Caco-2 (cell line): ENCODE results near the gene ERBB4. TPM values are rescaled to one million over a fixed set of nuclear protein-coding genes. Genes with fewer than 3 reads are reported as not detected.

Experiments
- BruUV-seq: library from RNA; stranded (reverse); fragments of 400-500 nt; replicated peaks from 2 replicates; lab custom pipeline; 2021; lab: Mats Ljungman, UMichigan
- CTCF ChIA-PET: fragments of 300-600 bp; sonication (Branson Sonifier 250); formaldehyde crosslinking; loops from one replicate; lab custom pipeline; 2022; ENCODE audit warnings: antibody characterized with exemption; lab: Charles Lee
- POLR2A ChIA-PET: fragments of 300-600 bp; sonication (Branson Sonifier 250); formaldehyde crosslinking; loops from one replicate; lab custom pipeline; 2022; ENCODE audit warnings: antibody characterized with exemption; lab: Charles Lee
- DNase-seq, 2 experiments: peaks; one replicate each; pipeline versions ENCODE4 v3.0.0 to v3.0.0-alpha.2; 2020 to 2022
- H3K27me3 ChIP-seq: replicated peaks from 2 replicates; pipeline ENCODE4 v1.6.0; 2011; ENCODE audit warnings: low read length; ENCODE audit not compliant: control insufficient read depth, insufficient read depth
- H3K36me3 ChIP-seq: 2 replicates; pipeline ENCODE4 v1.5.1; 2011; ENCODE audit warnings: low read length; ENCODE audit not compliant: control insufficient read depth, insufficient read depth
- H3K4me1 ChIP-seq: fragments of 250-450 bp; sonication (Bioruptor Pico); 2 replicates; pipeline ENCODE4 v1.5.1; 2020; ENCODE audit warnings: mild to moderate bottlenecking
- H3K4me3 ChIP-seq: 2 replicates; pipeline ENCODE4 v1.5.1; 2011; ENCODE audit warnings: low read depth, mild to moderate bottlenecking, control low read depth, low read length
- H3K9me3 ChIP-seq: fragments of 250-450 bp; sonication (Bioruptor Pico); 2 replicates; pipeline ENCODE4 v1.5.1; 2020; ENCODE audit warnings: mild to moderate bottlenecking, moderate library complexity
- H3K27ac Mint-ChIP-seq: one replicate; pipeline ENCODE4 v1.8.0; 2022; ENCODE audit warnings: mixed read lengths; ENCODE audit not compliant: unreplicated experiment
- H3K27me3 Mint-ChIP-seq: one replicate; pipeline ENCODE4 v1.8.0; 2022; ENCODE audit warnings: mixed read lengths; ENCODE audit not compliant: insufficient read depth, unreplicated experiment
- H3K36me3 Mint-ChIP-seq: one replicate; pipeline ENCODE4 v1.8.0; 2022; ENCODE audit warnings: mild to moderate bottlenecking, mixed read lengths; ENCODE audit not compliant: insufficient read depth, unreplicated experiment
- H3K4me1 Mint-ChIP-seq: one replicate; pipeline ENCODE4 v1.8.0; 2022; ENCODE audit warnings: low read depth, mixed read lengths; ENCODE audit not compliant: unreplicated experiment
- H3K4me3 Mint-ChIP-seq: one replicate; pipeline ENCODE4 v1.8.0; 2022; ENCODE audit warnings: mild to moderate bottlenecking, moderate library complexity, mixed read lengths; ENCODE audit not compliant: unreplicated experiment
- H3K9me3 Mint-ChIP-seq: one replicate; pipeline ENCODE4 v1.8.0; 2022; ENCODE audit warnings: mixed read lengths; ENCODE audit not compliant: unreplicated experiment
- CTCF ChIP-seq, 2 experiments: fragments of 200-600 bp in 1 of 2; IDR thresholded peaks; 1 replicate in 1 of 2; 2 replicates in 1 of 2; pipeline versions ENCODE4 v1.5.1 to v1.8.0; 2011 to 2022; ENCODE audit warnings: antibody characterized with exemption in 1 of 2, control low read depth in 1 of 2, inconsistent platforms in 1 of 2, low read depth in 1 of 2, low read length in 1 of 2, mild to moderate bottlenecking in 1 of 2, moderate library complexity in 1 of 2; ENCODE audit not compliant: insufficient read depth in 1 of 2, severe bottlenecking in 1 of 2, unreplicated experiment in 1 of 2
- intact Hi-C: fragments of 100-400 bp; cut with micrococcal nuclease; formaldehyde crosslinking; loops from one replicate; pipeline ENCODE4 v1.10.0; 2022; ENCODE audit not compliant: unreplicated experiment
- total RNA-seq: library from RNA; stranded (reverse); gene quantifications from 2 replicates; pipeline ENCODE4 v1.2.3, GENCODE V29; 2022

Gene ERBB4
- total RNA-seq, 1 experiment from 2014 or later = not detected

DNA sequence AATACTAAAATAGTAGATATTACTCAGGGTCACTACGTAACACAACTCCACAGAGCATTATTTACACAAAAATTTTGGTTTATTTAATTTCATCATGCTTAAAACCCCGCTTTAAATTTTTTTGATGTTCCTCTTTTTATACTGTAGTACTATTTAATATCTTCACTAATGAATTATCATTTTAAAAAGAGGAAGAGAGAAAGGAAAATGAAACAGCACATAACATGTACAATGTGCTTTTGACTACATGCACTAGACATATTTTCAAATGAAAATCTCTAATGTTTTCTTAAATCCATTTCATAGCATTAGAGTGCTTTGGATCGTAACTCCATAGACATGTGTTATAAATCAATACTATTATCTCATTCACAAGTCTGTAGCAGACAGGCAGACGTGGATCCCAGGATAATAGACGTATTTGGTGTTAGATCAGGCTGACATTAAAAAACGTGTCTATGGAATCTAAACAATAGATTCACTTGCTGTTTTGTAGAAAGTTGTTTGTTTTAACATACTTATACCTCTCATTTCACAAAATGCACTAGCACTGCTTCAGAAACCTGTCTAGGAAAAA lies 1085.2 kb downstream of the ERBB4 start:
- CTCF ChIA-PET = interaction anchor here (0.6 kb wide), 1 partner anchor 12 kb away, joined by 3 read pairs; no protein-coding TSS in a partner anchor
- Mint-ChIP-seq H3K4me1 (no peaks in the 10 kb centered on the region), H3K27me3 (peaks cover 3% of the 10 kb centered on the region), H3K4me3 (no peak overlapping the region), H3K27ac (no peak overlapping the region), H3K9me3 (no peaks in the 10 kb centered on the region), H3K36me3 (no peaks in the 10 kb centered on the region)
- no peak for DNase-seq
- no peak overlapping the region for H3K4me3 ChIP-seq
- H3K27me3 ChIP-seq = no peaks in the 10 kb centered on the region; the same call in 1 of the 2 replicates
- BruUV-seq = no TSS peak
- intact Hi-C loops = loop anchor here (10.0 kb wide), 1 partner anchor 239 kb away; no protein-coding TSS in a partner anchor
- TF ChIP-seq CTCF (IDR thresholded peaks at IDR 0.05; ENCODE audit: insufficient read depth in 1 of 2, low read depth in 1 of 2, low read length in 1 of 2, severe bottlenecking in 1 of 2, unreplicated experiment in 1 of 2) = no peak
- no peaks in the 10 kb centered on the region for H3K36me3 ChIP-seq
- POLR2A ChIA-PET = no interaction called here
- H3K9me3 ChIP-seq = no peaks in the 10 kb centered on the region
- no peaks in the 10 kb centered on the region for H3K4me1 ChIP-seq

DNA sequence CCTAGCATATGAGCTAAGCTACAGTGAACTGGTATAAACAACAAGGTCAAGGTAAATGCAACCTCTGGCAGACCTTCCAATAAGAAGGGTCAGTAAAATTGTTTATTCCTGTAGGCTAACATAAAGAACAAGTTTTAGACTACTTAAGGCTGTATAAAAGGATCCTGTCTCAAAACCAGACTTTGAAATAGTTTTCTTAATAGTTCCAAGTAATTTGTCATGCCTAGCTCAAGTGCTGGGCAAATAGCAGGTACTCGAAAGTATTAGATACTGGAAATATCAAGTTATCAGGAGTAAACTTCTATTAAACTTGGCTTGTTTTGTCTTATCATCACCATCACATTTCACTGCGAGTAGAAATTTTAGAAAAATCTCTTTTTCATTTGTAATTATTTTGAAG lies 1087.0 kb downstream of the ERBB4 start:
- ChIA-PET POLR2A (no interaction called here), CTCF (no interaction called here)
- TF ChIP-seq CTCF (IDR thresholded peaks at IDR 0.05; ENCODE audit: insufficient read depth in 1 of 2, low read depth in 1 of 2, low read length in 1 of 2, severe bottlenecking in 1 of 2, unreplicated experiment in 1 of 2) = no peak
- Mint-ChIP-seq H3K36me3 (no peaks in the 10 kb centered on the region), H3K4me1 (no peaks in the 10 kb centered on the region), H3K27me3 (peaks cover 2% of the 10 kb centered on the region), H3K27ac (no peak overlapping the region), H3K4me3 (no peak overlapping the region), H3K9me3 (no peaks in the 10 kb centered on the region)
- Histone ChIP-seq H3K36me3 (no peaks in the 10 kb centered on the region), H3K9me3 (no peaks in the 10 kb centered on the region), H3K4me3 (no peak overlapping the region), H3K4me1 (no peaks in the 10 kb centered on the region), H3K27me3 (no peaks in the 10 kb centered on the region; the same call in 1 of the 2 replicates)
- DNase-seq = no peak
- intact Hi-C loops = loop anchor here (10.0 kb wide), 1 partner anchor 237 kb away; no protein-coding TSS in a partner anchor
- no TSS peak for BruUV-seq

- Histone ChIP-seq H3K4me1 (no peaks in the 10 kb centered on the region), H3K4me3 (no peak overlapping the region), H3K27me3 (no peaks in the 10 kb centered on the region; the same call in 1 of the 2 replicates), H3K9me3 (no peaks in the 10 kb centered on the region), H3K36me3 (no peaks in the 10 kb centered on the region)
- DNase-seq = no peak
- no TSS peak for BruUV-seq
- Mint-ChIP-seq H3K36me3 (no peaks in the 10 kb centered on the region), H3K4me3 (no peak overlapping the region), H3K9me3 (no peaks in the 10 kb centered on the region), H3K27me3 (peaks cover 12% of the 10 kb centered on the region), H3K27ac (no peak overlapping the region), H3K4me1 (no peaks in the 10 kb centered on the region)
- intact Hi-C loops = loop anchor here (10.0 kb wide), 1 partner anchor 235 kb away; no protein-coding TSS in a partner anchor
- POLR2A ChIA-PET = no interaction called here
- CTCF ChIA-PET = no interaction called here
- no peak for TF ChIP-seq CTCF (IDR thresholded peaks at IDR 0.05; ENCODE audit: insufficient read depth in 1 of 2, low read depth in 1 of 2, low read length in 1 of 2, severe bottlenecking in 1 of 2, unreplicated experiment in 1 of 2)
Observed at GRCh38 chr2:211449819-211450218, 1088.8 kb downstream of the ERBB4 start.
